HG02970 (cell line): ENCODE data around the gene ARID1B.
"Not testable (repeated sequence)": the region's sequence is repeated elsewhere in the genome, so short reads cannot be mapped to it uniquely, and the experiment has no call there.

Experiments used
- ATAC-seq: cut with Tn5 transposase; IDR thresholded peaks from one replicate; pipeline ENCODE4 v1.9.1; 2021; ENCODE audit warnings: mild to moderate bottlenecking, moderate library complexity, moderate number of reproducible peaks; ENCODE audit not compliant: unreplicated experiment, low FRiP score

The ARID1B gene

DNA sequence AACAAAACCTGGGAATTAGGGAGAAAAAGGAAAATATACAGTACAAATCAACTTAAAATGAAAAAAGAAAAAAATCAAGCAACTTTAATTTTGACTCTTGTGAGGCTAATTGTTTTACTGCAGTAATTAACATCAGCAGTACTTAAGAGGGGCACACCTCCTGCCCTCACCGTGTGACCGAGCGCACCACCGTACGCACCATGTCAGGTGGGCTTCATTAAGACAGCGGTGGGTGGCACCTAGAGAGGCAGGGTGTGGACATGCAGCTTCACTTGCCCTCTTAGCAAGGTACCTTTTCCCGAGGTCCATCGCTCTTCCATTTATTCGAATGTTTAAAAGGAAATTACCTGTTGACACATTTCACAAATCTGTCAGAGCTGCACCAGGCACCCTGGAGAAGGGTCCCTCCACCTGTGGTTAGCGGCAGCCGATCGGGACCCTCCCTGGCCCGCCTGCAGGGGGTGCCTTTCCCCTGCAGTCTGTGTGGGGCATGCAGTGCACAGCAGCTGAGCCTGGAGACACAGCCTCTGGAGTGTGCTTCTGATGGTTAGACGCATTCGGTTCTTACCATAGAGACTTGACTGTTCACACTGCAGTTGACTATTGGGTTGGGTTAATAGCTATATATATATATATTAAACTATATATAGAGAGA is 362.0 kb downstream of the ARID1B start:
- ATAC-seq = no peak

DNA sequence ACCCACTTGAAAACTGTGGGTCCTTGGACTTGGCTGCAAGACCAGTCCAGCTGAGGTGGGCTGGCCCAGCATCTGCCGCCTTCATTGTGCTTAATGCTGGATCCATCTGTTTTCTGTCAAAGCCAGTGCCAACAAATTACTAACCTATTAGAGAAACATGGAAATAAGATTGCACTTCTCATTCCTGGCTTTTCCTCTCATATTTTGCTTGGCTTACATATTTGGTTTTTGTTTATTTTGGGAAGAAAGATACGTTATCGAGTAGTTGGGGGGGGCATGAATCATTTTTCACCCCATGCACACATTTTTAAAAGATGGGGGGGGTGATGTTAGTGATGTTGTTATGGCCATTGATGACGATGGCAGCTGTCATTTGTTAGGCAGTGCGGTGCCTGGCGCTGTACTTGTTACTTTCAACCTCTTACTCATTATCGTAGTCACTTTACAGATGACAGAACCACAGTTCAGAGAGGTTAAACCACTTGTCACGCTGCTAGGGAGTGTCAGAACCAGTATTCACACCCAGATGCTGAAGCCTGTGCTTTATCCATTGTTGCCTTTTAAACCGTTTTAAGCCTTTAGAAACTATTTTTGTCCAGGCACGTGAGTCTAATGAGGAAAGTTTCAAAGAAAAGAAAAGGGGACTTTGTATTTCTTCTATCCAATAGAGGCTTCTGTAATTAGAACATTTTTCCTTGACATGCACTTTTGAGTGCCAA is 366.2 kb downstream of the ARID1B start:
- no peak for ATAC-seq

DNA sequence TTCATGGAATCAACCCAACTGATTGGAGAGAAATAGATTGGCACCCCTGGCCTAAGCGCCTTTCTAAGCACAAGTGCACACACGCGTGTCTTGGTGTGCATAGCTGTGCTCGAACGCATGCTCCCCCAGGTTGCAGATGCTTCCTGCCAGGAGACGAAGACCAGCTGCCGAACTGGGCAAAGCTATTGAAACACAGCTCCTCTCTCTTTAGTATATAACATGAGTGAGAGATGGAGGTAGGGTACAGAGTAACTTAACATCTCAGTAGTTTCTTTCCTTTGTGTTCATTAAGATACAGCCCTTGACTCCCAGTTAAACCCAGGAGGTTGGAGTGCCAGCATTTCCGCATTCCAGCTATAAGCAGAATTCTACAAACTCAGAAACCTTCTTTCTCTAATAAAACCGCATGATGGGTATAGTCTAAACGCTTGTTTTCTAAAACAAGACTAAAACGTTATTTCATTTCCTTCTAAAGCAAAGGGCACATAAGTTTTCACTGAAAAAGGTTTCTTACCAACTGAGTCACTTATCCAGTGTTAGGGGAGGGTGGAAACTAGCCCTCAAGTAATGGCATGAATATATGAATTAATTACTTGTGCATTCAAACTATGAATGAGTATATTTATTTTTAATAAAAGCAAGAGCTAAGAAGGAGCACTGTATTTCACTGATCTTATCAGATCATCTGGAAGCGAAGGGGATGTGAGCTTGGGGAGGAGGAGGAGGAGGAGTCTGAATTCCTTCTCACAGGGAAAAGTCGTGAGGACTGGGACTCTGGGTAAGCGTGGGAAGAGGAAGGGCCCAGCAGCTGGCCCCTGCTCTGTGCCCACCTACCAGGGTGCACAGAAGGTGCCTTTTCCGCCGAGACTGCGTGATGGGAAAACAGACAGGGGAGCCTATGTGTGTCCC is 367.0 kb downstream of the ARID1B start:
- no peak for ATAC-seq

DNA sequence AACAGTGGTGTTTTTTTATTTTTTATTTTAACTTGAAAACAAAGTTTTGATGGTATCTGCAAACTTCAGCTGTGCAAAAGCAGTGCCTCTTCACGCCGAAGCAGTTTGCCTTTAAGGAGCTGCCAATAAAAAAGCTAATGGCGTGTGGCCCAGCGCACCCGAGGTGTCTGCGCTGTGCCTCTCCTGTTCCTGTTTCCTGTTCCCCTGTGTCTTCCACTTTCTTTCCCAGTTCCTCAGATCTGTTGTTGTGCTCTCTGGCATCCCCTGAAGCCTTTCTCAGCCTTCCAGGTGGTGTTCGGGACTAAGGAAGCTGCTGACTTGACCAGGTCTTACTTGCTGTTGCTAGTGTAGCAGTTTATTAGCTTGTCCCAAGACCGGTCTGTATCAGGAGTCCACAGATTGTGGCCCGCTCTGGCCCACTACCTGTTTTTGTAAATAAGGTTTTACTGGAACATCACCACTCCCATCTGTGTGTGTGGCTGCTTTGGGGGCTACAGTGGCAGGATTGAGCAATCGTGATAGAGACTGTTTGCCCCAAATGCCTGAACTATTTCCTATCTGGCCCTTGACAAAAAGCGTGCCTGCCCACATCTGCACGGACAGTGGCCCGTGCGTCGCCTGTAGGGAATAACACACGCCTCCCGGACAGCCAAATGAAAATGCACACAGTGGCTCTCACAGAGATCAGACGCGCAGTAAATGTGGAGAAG is 367.8 kb downstream of the ARID1B start:
- no peak for ATAC-seq

DNA sequence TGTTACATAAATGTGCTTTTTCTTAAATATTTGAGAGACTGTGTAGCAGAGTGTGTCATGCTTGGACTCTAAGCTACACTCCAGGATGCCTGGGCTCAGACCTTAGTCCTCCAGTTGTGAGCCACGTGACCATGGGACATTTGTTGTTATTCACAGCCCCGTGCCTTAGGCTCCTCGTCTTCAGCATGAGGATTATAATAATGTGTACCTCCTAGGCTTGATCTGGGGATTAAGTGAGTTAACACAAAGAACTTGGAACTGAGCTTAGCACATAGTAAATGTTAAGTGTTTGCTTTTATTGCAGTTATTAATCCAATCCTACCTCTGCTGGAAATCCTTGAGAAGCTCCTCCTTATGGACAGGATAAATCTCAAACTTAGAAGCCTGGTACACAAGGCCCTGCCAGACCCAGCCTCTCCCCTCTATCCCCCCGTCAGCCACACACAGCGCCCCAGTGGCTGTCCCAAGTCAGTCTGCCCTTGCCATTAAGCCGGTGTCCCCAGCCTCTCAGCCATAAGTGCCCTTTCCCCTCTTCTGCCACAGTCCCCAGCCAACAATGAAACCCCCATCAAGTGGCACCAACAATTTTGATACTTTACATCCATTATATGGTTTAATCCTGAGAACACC is 368.6 kb downstream of the ARID1B start:
- no peak for ATAC-seq

DNA sequence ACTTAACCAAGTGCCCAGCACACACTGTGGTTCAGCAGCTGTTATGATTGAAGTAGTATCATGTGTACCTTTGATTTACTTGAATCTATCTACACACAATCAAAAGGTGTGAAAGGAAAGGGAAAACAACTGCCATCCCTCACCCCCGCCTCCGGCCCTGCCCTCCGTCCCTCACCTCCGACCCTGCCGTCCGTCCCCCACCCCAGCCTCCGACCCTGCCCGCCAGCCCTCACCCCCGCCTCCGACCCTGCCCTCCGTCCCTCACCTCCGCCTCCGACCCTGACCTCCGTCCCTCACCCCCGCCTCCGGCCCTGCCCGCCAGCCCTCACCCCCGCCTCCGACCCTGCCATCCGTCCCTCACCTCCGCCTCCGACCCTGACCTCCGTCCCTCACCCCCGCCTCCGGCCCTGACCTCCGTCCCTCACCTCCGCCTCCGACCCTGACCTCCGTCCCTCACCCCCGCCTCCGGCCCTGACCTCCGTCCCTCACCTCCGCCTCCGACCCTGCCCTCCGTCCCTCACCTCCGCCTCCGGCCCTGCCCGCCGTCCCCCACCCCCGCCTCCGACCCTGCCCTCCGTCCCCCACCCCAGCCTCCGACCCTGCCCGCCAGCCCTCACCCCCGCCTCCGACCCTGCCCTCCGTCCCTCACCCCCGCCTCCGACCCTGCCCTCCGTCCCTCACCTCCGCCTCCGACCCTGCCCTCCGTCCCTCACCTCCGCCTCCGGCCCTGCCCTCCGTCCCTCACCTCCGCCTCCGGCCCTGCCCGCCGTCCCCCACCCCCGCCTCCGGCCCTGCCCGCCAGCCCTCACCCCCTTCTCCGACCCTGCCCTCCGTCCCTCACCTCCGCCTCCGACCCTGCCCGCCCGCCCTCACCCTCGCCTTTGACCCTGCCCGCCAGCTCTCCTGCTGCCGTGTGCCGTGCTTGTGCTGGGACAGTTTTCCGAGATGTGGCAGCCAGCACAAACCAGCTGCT is 370.2 kb downstream of the ARID1B start:
- ATAC-seq = not testable (repeated sequence)

DNA sequence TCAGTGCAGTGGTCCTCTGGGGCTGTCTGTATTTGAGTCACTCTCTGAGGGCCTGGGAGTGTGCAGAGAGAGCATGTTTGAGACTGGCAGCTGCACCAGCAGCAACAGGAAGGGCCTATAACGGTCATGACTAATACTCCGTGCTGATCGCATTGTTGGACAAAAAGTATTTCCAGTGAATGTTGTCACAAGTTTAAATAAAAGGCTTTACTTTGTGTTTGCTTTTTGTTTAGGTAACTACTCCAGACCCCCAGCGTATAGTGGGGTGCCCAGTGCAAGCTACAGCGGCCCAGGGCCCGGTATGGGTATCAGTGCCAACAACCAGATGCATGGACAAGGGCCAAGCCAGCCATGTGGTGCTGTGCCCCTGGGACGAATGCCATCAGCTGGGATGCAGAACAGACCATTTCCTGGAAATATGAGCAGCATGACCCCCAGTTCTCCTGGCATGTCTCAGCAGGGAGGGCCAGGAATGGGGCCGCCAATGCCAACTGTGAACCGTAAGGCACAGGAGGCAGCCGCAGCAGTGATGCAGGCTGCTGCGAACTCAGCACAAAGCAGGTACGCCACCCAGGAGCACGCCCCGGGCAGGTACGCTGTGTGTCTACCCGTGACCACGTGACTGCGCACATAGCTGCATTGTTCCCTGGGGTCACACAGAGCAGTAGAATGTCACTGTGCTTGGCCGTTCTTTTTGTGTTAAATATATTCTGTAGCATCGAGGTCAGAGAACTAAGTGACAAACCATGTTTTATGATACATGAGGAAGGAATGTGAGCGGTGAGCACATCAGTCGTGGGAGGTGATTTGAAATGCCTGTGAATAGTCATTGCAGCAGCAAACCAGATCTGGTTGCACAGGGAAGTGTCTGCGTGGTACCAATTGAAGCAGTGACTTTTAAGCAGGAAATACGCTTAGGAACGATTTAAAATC is 371.5 kb downstream of the ARID1B start:
- no peak for ATAC-seq

DNA sequence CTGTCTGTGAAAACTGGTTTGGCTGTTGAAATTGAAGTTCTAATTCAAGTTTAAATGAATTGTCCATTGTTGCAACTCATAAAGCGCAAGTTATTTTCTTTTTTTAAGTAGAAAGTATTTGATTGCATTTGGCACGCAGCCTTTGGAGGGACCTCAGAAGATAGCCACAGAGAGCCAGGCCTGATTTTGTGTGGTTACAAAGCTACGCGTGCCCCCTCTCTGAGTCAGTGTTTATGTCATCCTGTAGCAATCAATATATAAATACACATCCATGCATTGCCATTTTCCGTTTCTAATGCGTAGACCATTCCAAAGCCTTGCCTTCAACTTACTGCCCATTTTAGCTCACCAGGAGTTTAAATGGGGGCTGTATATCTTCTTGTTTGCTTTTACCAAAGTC is 372.9 kb downstream of the ARID1B start:
- ATAC-seq = no peak

DNA sequence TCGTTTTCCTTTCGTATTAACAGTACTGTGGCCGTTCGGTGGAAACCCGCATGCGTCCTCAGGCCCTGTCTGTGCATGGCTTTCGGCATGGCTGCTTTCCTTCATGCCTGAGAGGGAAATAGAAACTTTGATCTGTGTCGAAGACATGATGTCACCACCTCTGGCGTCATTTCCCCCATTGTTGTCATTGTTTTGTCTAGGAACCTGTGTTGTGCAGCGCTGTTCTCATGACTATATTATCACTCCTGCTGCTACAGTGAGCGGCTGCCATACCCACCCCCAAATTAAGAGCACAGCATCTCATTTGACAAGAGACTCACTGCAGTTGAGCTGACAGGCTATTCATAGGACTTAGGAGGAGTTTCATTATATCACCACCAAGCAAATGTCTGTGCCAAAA is 373.9 kb downstream of the ARID1B start:
- ATAC-seq = no peak

DNA sequence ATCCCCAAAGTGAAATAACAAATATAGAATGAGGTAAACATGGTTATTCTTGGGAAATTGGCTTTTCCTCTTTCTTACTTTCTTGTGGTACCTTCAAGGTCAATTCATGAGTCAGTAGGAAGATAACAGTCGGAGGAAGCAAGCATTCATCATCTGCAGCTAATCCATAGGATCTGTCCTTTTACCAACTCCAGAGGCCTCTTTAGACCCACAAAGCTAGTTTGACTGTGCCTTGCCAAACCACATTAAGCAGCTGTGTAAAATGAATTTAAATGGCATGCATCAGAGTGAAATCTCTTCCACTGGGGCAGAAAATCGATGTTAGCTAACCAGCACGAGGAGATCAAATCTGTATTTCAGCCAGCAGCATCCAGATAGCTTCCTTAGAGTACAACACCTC is 374.8 kb downstream of the ARID1B start:
- no peak for ATAC-seq

DNA sequence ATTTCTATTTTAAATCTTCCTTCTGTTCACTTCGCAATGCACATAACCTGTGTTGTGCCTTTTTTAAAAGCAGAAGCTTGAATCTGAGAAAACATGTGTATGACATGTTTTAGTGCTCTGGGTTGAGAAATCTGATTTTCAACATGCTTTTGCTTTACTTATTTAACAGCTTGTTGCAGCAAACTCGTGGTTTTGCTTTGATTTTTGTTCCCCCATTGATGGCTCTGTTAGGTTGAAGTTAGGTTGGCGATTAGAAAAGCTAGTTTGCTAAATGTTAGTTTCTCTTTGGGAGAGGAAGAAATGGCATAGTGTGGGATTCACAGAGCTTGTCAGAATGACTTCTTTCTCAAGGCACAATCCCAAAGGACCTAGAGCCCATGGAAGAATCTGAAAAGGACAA is 375.4 kb downstream of the ARID1B start:
- no peak for ATAC-seq

DNA sequence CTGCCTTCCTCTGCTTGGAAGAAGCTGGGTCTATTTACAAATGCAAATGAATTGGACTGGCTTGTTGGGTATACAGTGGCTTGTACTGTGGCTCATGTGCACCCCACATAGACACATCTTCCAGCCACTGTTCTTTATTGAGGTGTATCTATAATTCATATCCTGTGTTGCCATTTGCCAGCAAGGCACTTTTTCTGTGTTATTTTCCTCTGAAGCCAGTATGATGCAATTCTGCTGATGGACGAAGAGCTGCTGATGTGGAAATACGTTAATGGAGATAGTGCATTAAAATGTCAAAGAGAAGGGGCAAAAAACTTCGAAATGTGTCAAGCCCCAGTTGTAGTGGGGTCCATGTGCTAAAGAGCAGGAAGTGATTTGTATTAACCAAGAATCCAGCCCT is 378.6 kb downstream of the ARID1B start:
- no peak for ATAC-seq

DNA sequence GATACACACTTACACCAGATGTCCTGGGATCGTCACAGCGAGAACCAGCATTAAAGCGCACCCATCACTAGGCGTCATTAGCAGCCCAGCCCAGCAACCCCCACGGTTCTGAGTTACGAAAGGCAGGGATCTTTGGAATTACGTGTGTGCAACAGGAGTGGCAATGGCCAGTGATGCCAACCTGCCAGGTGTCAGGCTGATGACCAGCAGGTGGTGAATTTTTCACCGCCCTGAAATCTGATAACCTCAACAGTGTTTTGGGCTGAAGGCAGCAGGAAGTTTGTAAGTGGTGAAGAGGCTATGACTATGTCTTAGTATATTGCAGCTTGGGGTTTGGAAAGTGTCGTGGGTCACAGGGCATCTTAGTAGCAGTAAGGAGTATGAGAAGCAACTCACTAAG is 380.1 kb downstream of the ARID1B start:
- ATAC-seq = no peak

DNA sequence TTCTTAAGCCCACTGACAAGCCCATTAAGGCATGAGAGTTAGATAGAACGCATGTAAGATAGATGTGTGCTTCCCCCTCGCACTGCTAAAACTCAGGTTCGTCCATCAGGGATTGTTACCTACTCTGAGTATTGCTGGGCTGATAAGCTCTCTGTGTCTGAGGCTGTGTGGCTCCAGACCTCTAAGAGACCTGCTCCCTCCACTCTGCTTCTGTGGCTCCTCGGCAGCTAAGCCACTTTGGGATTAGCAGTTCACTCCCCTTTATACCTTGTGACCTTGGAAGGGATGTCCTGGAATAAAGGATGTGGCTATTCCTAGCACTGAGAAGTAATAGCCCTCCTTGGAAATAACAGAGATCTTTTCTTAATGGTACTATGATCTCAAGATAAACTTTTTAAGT is 381.3 kb downstream of the ARID1B start:
- ATAC-seq = no peak

DNA sequence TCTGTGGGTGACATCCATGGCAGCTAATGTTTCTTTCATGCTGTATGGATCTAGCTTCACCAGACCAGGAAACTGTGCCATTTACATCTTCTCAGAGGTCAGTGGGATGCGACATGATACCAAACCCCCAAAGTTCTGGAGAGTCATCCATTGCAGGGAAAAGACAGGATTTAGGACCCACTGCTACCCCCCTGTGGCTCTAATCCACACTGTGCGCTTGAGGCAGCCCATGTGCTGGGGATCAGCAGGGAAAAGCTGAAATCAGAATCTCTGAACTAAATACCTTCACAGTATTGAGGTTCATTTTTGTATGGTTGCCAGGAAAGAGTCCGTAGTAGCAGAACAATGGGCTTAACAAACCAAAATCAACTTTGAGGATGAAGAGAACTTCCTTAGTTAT is 381.7 kb downstream of the ARID1B start:
- ATAC-seq = no peak

DNA sequence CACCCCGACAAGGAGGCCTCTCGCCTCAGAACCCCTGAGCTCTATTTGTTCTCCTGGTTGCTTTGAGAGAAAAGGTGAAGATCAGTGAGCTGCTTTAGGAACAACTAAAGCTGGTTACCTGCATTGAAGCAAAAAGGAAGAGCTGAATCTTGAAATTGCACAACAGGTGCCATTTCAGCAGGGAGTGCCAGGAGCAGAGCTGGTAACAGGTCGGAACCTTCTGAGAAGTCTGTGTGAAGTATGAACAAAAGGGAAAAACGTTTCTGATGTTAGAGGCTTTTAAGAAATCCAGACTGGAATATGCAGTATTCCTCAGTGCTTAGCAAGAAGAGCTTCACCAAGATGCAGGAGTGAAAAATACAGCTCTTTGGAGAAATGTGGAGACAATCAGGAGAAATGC is 382.2 kb downstream of the ARID1B start:
- no peak for ATAC-seq

DNA sequence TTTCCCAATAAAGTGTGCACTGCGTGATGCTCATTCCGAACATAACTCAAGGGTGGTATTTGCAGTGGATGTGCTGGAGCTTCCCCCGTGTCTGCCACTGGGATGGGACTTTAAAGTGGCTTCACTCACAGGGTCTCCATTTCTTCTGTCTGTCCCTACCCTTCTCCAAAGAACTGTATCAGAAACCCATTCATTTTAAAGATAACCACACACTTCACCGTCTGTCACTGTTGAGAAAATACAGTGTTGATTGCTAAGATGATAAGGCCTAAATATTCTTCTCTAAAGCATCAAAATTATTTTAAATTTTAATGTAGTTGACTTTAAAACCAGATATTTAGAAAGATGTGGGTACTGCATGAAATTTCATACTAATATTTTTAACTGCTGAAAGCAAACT is 384.7 kb downstream of the ARID1B start:
- no peak for ATAC-seq

DNA sequence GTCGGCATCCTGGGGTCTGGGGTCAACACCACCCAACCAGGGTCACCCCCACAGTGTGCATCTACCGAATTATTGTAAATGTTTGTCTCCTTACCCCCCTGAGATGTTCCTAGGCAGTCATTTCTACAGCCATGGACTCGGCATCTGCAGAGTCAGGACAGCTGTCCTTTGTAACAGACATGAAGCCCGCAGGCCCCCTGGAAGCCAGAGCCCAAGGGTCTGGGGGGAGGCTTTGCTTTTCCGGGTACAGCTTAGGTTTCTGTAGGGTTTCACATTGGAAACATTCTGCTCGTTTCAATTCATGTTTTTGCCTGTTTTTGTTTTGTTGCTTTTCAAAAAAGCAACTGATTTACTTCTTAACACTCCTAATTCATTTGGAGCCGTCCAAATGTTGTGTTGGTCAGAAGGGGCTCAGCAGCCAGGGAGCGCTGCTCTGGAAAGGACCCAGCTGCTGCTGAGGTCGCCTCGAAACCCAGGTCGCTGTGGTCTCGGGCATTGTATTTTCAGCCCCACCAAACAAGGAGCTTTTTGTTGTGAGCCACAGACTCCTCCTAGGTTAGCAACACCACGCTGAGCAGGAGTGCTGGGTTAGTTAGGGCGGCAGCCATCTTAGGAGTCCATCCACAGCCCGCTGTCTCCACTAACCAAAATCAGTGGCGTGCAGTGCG is 385.7 kb downstream of the ARID1B start:
- ATAC-seq = no peak
